Fibroblast of lung (primary cell): ENCODE measurements around the gene PDGFC. TPM values are rescaled to one million over a fixed set of nuclear protein-coding genes. Genes with fewer than 3 reads are reported as not detected.
"Not testable (repeated sequence)": the region's sequence is repeated elsewhere in the genome, so short reads cannot be mapped to it uniquely, and the experiment has no call there.

Experiments
- DNase-seq, 2 donors: peaks; one replicate each; pipeline versions ENCODE4 v3.0.0 to v3.0.0-alpha.2; 2010; ENCODE audit warnings: low read depth in 2 of 2
- H2AFZ ChIP-seq: 2 replicates; pipeline ENCODE4 v1.5.1; 2012; ENCODE audit warnings: low read length, control low read depth, inconsistent platforms
- H3K27ac ChIP-seq: 2 replicates; pipeline ENCODE4 v1.5.1; 2011; ENCODE audit warnings: low read length, control low read depth; ENCODE audit not compliant: insufficient read depth
- H3K27me3 ChIP-seq: 2 replicates; pipeline ENCODE4 v1.5.1; 2011; ENCODE audit warnings: mild to moderate bottlenecking, low read length; ENCODE audit not compliant: control insufficient read depth, insufficient read depth
- H3K36me3 ChIP-seq: 2 replicates; pipeline ENCODE4 v1.5.1; 2011; ENCODE audit warnings: low read length; ENCODE audit not compliant: control insufficient read depth, insufficient read depth
- H3K4me1 ChIP-seq: 2 replicates; pipeline ENCODE4 v1.5.1; 2011; ENCODE audit warnings: low read length; ENCODE audit not compliant: control insufficient read depth, insufficient read depth; ENCODE audit errors: extremely low read depth
- H3K4me2 ChIP-seq: 2 replicates; pipeline ENCODE4 v1.5.1; 2011; ENCODE audit warnings: low read length, control low read depth; ENCODE audit not compliant: insufficient read depth; ENCODE audit errors: extremely low read depth
- H3K4me3 ChIP-seq, 4 experiments: fragments of 200-600 bp in 1 of 4; sonication (generic) in 1 of 4; replicated peaks in 1 of 4; 2 replicates each; pipeline ENCODE4 v1.5.1; 2011 to 2016; ENCODE audit warnings: low read length in 4 of 4, low read depth in 3 of 4, mild to moderate bottlenecking in 3 of 4, control low read depth in 2 of 4, inconsistent platforms in 1 of 4, mixed read lengths in 1 of 4; ENCODE audit not compliant: insufficient read depth in 1 of 4; ENCODE audit errors: control extremely low read depth in 1 of 4
- H3K79me2 ChIP-seq: 2 replicates; pipeline ENCODE4 v1.5.1; 2012; ENCODE audit warnings: mild to moderate bottlenecking, low read length, inconsistent platforms; ENCODE audit not compliant: control insufficient read depth, insufficient read depth
- H3K9ac ChIP-seq: 2 replicates; pipeline ENCODE4 v1.5.1; 2011; ENCODE audit warnings: mild to moderate bottlenecking, low read length, control low read depth; ENCODE audit not compliant: insufficient read depth
- H3K9me3 ChIP-seq: 2 replicates; pipeline ENCODE4 v1.5.1; 2012; ENCODE audit warnings: low read depth, low read length; ENCODE audit not compliant: control insufficient read depth, insufficient read depth
- H4K20me1 ChIP-seq: 2 replicates; pipeline ENCODE4 v1.5.1; 2011; ENCODE audit warnings: low read length; ENCODE audit not compliant: control insufficient read depth, insufficient read depth; ENCODE audit errors: extremely low read depth
- CTCF ChIP-seq, 2 donors: IDR thresholded peaks in 1 of 2; conservative IDR thresholded peaks in 1 of 2; 1 replicate in 1 of 2; 2 replicates in 1 of 2; pipeline ENCODE4 v1.5.1; 2011 to 2012; ENCODE audit warnings: low read length in 2 of 2, control low read depth in 1 of 2, inconsistent platforms in 1 of 2, low read depth in 1 of 2, mild to moderate bottlenecking in 1 of 2
- EZH2 ChIP-seq: IDR thresholded peaks from 2 replicates; pipeline ENCODE4 v1.5.1; 2012; ENCODE audit warnings: low read length, control low read depth, mild to moderate bottlenecking; ENCODE audit errors: missing control alignments
- polyA plus RNA-seq, 2 donors: library from polyadenylated mRNA; depleted of rRNA in 1 of 2; stranded (reverse) in 1 of 2; unstranded in 1 of 2; fragments of >200 nt; gene quantifications; 2 replicates each; pipeline ENCODE4 v1.2.1, GENCODE V29; 2011 to 2012; ENCODE audit warnings: missing spikeins in 1 of 2
- total RNA-seq: library from RNA; depleted of rRNA; stranded (reverse); fragments of >200 nt; gene quantifications from 2 replicates; pipeline ENCODE4 v1.2.1, GENCODE V29; 2014

The PDGFC gene
- total and polyA plus RNA-seq, 2 donors (not counting 1 experiment from before 2014, with no cell fraction given): 43.4 to 103 TPM

GRCh38 chr4:156870861-156871260 is 100.7 kb downstream of the PDGFC start:
- Histone ChIP-seq H3K79me2 (peaks cover 53% of the 10 kb centered on the region), H3K27me3 (no peaks in the 10 kb centered on the region), H3K4me1 (peaks cover 4% of the 10 kb centered on the region), H2AFZ (no peak overlapping the region), H3K4me2 (no peak overlapping the region), H3K9ac (no peak overlapping the region), H3K27ac (no peak overlapping the region), H3K36me3 (peaks cover 1% of the 10 kb centered on the region), H3K9me3 (no peaks in the 10 kb centered on the region), H4K20me1 (no peaks in the 10 kb centered on the region), H3K4me3 (no peak overlapping the region)
- TF ChIP-seq EZH2: no peak
- TF ChIP-seq CTCF (conservative IDR thresholded peaks at IDR 0.05 in 1 of 2, IDR thresholded peaks at IDR 0.05 in 1 of 2; ENCODE audit: low read depth in 1 of 2, low read length in 2 of 2): no peak
- DNase-seq: no peak

GRCh38 chr4:156870131-156870530 is 101.5 kb downstream of the PDGFC start:
- no peaks in the 10 kb centered on the region for H4K20me1 ChIP-seq
- H3K9me3 ChIP-seq: no peaks in the 10 kb centered on the region
- H3K79me2 ChIP-seq: peaks cover 52% of the 10 kb centered on the region
- H3K4me1 ChIP-seq: peaks cover 4% of the 10 kb centered on the region
- H3K27me3 ChIP-seq: no peaks in the 10 kb centered on the region
- no peak overlapping the region for H3K27ac ChIP-seq
- DNase-seq: peak in 1 of 2 donors; percentile 67
- H3K4me3 ChIP-seq: no peak overlapping the region
- no peak overlapping the region for H3K4me2 ChIP-seq
- TF ChIP-seq CTCF (conservative IDR thresholded peaks at IDR 0.05 in 1 of 2, IDR thresholded peaks at IDR 0.05 in 1 of 2; ENCODE audit: low read depth in 1 of 2, low read length in 2 of 2): no peak
- no peak for TF ChIP-seq EZH2
- peaks cover 1% of the 10 kb centered on the region for H3K36me3 ChIP-seq
- no peak overlapping the region for H2AFZ ChIP-seq
- no peak overlapping the region for H3K9ac ChIP-seq

GRCh38 chr4:156866088-156866487 is 105.5 kb downstream of the PDGFC start:
- not testable (repeated sequence) for H3K9me3 ChIP-seq, DNase-seq, H3K4me2 ChIP-seq, H2AFZ ChIP-seq, H4K20me1 ChIP-seq, H3K27ac ChIP-seq, H3K4me3 ChIP-seq, H3K9ac ChIP-seq, H3K27me3 ChIP-seq, H3K4me1 ChIP-seq, H3K36me3 ChIP-seq
- H3K79me2 ChIP-seq: peaks cover 51% of the 10 kb centered on the region
